ENCODE data around the gene ATP10A. TPM values are rescaled to one million over a fixed set of nuclear protein-coding genes. Genes with fewer than 3 reads are reported as not detected.

ATP10A gene
- total and polyA plus RNA-seq, 2 of the 8 experiments (the other 6 are each of a cell fraction or from before 2014, with no cell fraction given): 2.0 to 2.8 TPM

GRCh38 chr15:25668236-25668795, 194.8 kb downstream of the ATP10A start:
- no peak for FAIRE-seq
- Histone ChIP-seq H2BK15ac (ENCODE audit: low read length) (peak overlapping the region; percentile 90; the same call in 1 of the 2 replicates), H3K79me1 (ENCODE audit: low read depth, low read length) (no peaks in the 10 kb centered on the region), H4K91ac (replicated peaks; ENCODE audit: insufficient read length, low read length) (no peak overlapping the region), H3K9me3 (ENCODE audit: insufficient read depth in 2 of 2, low read depth in 1 of 2, low read length in 1 of 2) (no peaks in the 10 kb centered on the region), H3K27me3 (replicated peaks in 1 of 4; ENCODE audit: control insufficient read depth in 3 of 4, extremely low read depth in 1 of 4, insufficient read depth in 3 of 4, low read length in 3 of 4) (no peaks in the 10 kb centered on the region), H2AK5ac (ENCODE audit: low read depth, low read length) (no peak overlapping the region), H3K27ac (ENCODE audit: low read depth, low read length) (no peak overlapping the region), H2BK12ac (ENCODE audit: low read depth, low read length) (peak overlapping the region; percentile 53; the same call in 1 of the 2 replicates), H3K4me2 (ENCODE audit: insufficient read depth in 1 of 2, low read depth in 2 of 2, low read length in 2 of 2) (no peak overlapping the region), H4K5ac (ENCODE audit: insufficient read length, low read depth, low read length) (no peak overlapping the region), H3K18ac (ENCODE audit: extremely low read depth, low read length) (no peak overlapping the region), H3K14ac (ENCODE audit: insufficient read length) (no peak overlapping the region), H3K9ac (replicated peaks in 1 of 4; ENCODE audit: extremely low read depth in 1 of 4, low read depth in 3 of 4, low read length in 3 of 4) (no peak overlapping the region), H3K4me3 (ENCODE audit: extremely low read depth in 1 of 4, insufficient read depth in 2 of 4, low read depth in 3 of 4, low read length in 4 of 4) (no peak overlapping the region), H3K4me1 (replicated peaks in 1 of 4; ENCODE audit: control insufficient read depth in 3 of 4, insufficient read depth in 4 of 4, low read length in 3 of 4) (peaks cover 8 to 24% (median 16%) of the 10 kb centered on the region in 4 experiments), H3K23me2 (ENCODE audit: low read depth, low read length) (no peaks in the 10 kb centered on the region; the same call in 1 of the 2 replicates), H2AFZ (ENCODE audit: low read length) (0 out of 2 replicates have a peak overlapping the region, but pooled peaks have one; percentile 77), H3K79me2 (ENCODE audit: control insufficient read depth in 1 of 2, insufficient read depth in 2 of 2, low read length in 2 of 2) (no peaks in the 10 kb centered on the region), H3K36me3 (ENCODE audit: control insufficient read depth in 2 of 4, insufficient read depth in 4 of 4, low read length in 3 of 4) (no peaks in the 10 kb centered on the region), H4K20me1 (replicated peaks in 1 of 2; ENCODE audit: control insufficient read depth in 1 of 2, insufficient read depth in 2 of 2, low read length in 2 of 2) (no peaks in the 10 kb centered on the region), H2BK5ac (ENCODE audit: low read depth, low read length) (no peak overlapping the region; the same call in 1 of the 2 replicates), H3K56ac (replicated peaks; ENCODE audit: insufficient read length, low read depth, low read length) (no peak overlapping the region), H2BK20ac (ENCODE audit: low read length) (peak overlapping the region; percentile 88), H3K23ac (ENCODE audit: insufficient read length) (no peak overlapping the region), H2BK120ac (replicated peaks; ENCODE audit: low read depth, low read length) (no peak overlapping the region), H4K8ac (ENCODE audit: extremely low read depth, insufficient read depth, low read length) (no peak overlapping the region; the same call in 1 of the 2 replicates), H3K4ac (replicated peaks; ENCODE audit: insufficient read length, low read depth, low read length) (peak overlapping the region; percentile 28)
- no peak for DNase-seq (ENCODE audit: low read depth in 1 of 2, low spot score in 2 of 2)
- POLR2A ChIA-PET (ENCODE audit: partially characterized antibody): no interaction called here
- WGBS, 2 experiments (ENCODE audit: extremely low coverage in 1 of 2, insufficient coverage in 1 of 2, insufficient read length in 1 of 2, insufficient replicate concordance in 2 of 2, low coverage in 1 of 2, low lambda C conversion rate in 2 of 2, missing lambda C conversion rate in 1 of 2): 88% methylated on average over 7 of the region's 11 CpGs; no CpG with 5 or more reads in 1 of the 2 experiments
- TF ChIP-seq POU5F1 (IDR thresholded peaks at IDR 0.05; ENCODE audit: low read depth, low read length): no peak
- TF ChIP-seq JUND (IDR thresholded peaks at IDR 0.05; ENCODE audit: low read length): no peak
- no peak for TF ChIP-seq USF2 (IDR thresholded peaks at IDR 0.05; ENCODE audit: low read length)
- CTCF ChIA-PET (ENCODE audit: partially characterized antibody): interaction anchor here (1.0 to 2.2 kb wide), 3 partner anchors 10 to 160 kb away, joined by 3 to 7 read pairs (median 3); no protein-coding TSS in a partner anchor

All from H1 (cell line).